GM18870 (cell line): ENCODE data around the gene SAMD14.

ENCODE experiments used
- ATAC-seq: cut with Tn5 transposase; IDR thresholded peaks from one replicate; pipeline ENCODE4 v1.9.1; 2021; ENCODE audit warnings: moderate library complexity; ENCODE audit not compliant: unreplicated experiment

SAMD14 gene

GRCh38 chr17:50129728-50130558, at the start of gene SAMD14:
Gene SAMD14 (minus strand): TSS chr17:50130160. CDS start chr17:50124959, 5,201 bp downstream.
- no peak for ATAC-seq

DNA sequence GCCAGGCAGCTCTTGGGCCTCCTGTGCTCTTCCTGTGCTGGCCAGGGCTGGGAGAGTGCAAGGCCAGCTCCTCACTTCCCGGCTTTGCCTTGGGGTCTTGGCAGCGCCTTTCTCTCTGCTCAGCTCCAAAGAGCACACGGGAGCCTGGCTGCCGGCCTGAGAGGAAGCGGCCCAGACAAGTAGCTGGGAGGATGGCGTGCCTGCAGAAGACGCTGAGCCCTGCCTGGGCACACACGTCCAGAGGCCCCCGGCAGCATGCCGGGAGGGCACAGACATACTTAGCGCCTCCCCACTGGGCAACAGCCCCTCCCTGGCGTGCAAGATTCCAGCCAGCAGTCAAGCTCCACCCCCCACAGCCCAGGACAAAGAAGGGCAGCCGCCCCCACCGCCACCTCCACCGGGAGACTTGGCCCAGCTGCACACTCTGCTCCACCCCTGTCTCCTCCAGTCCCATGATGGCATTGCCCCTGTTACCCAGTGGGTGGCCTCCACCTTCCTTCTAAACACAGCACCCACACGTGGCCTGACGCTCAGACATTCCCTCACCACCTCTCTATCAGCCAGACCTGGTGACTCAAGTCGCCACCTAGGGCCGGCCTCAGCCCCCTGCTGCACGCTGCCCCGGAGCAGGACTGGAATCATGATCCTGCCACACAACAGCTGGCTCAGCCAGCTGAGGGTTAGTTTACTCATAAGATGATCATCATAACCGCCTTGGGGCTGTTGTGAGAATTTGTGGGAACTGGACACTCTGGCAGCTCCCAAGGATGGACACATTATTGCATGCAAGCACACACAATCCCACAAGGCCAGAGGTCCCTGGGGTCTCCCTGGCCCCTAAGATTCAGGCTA, 48.2 kb upstream of the SAMD14 start:
- no peak for ATAC-seq

GRCh38 chr17:50177476-50177875, 47.5 kb upstream of the SAMD14 start:
- ATAC-seq, result no peak

DNA sequence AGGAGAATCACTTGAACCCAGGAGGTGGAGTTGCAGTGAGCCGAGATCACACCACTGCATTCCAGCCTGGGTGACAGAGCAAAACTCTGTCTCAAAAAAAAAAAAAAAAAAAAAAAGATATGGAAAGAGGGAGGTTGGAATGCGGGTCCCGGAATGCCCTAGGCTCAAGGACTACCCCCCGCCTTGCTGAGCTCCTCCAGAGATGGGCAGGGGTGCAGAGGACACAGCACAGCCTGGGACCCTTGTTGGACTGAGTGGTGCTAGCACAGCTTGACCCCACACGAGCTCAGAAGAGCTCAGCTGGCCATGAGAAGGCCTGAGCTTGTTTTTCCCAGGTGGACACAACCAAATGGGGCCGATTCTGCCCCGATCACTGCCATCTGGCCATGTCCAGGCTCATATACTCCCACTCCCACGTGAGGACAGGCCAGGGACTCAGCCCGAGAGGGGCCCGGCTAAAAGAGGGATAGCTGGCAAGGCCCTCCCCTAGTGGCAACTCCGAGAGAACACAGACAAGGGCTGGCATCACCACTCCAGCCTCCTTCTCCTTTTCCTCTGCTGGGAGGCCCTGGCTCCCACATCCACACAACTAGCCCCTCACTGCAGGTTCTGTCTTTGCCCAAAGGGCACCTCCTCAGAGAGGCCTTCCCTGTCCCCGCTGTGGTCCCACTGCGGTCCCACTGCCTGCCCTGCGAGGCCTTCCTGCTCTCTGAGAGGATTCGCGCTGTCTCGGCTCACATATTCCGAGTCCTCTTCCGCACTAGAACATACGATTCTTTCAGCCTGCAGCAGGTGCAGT, 46.8 kb upstream of the SAMD14 start:
- ATAC-seq, result no peak

DNA sequence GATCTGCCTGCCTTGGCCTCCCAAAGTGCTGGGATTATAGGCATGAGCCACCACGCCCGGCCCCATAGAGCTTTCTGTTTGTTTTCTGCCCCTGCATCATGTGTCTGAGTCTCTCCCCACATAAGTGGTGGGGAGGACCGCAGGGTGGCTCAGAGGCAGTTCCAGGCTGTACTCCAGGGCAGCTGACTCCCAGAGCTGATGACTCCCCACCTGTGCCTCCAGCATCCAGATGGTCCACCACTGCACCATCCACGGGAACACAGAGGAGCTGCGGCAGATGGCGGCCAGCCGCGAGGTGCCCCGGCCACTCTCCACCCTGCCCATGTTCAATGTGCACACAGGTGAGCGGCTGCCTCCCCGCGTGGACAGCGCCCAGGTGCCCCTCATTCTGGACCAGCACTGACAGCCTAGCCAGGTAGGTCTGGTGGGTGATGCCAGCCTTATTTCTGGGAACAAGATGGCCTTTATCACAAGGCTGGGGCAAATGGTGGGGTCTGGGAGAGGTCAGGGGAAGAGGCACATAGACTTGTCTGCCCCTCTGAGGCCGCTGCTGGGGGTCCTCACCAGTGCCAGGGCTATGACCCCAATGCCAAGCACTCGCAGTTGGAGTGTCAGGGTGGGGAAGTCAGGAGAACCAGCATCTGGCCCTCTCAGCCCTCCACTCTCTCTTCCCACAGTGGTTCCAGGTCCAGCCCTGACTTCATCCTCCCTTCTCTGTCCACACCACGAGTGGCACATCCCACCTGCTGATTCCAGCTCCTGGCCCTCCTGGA, 45.3 kb upstream of the SAMD14 start:
- no peak for ATAC-seq

DNA sequence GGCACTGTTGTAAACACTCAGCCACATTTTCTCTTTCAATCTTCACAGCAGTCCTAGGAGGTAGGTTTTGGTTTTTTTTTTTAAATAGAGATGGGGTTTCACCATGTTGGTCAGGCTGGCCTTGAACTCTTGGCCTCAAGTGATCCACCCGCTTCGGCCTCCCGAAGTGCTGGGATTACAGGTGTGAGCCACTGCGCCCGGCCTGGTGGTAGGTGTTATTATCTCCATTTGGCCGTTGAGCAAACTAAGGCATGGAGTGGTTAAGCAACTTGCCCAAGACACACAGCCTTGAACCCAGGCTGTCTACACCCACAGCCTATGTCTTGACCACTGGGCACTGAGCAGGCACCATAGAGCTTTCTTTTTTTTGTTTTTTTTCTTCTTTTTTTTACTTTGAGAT, 44.5 kb upstream of the SAMD14 start:
- no peak for ATAC-seq

DNA sequence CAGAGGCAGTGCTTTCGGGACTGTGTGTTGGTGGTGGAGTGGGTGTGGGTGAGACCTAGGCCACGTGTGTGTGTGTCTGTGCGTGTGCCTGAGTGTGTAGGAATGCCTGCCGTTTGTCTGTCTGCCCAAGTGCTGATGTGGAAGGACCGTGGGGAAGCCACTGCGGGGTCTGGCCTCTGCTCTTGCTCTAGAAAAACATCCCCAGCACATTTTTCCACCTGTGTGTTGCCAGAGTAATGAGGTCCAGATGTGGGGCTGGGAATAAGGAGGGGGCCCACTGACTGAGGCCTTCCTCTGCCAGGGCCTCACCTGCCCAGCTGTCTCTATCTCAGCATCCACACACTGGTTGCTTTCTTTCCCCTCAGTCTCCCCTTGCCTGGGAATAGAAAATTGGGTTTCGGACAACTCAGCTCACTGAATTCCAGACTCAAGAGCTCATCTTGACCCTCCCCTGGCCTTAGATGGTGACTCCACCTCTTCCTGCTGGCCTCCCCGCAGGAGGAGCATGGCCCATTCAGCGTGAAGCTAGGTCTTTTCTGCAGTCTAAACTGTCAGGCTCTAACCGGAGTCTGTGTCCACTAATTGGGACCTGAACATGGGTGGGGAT, 43.5 kb upstream of the SAMD14 start:
- no peak for ATAC-seq

DNA sequence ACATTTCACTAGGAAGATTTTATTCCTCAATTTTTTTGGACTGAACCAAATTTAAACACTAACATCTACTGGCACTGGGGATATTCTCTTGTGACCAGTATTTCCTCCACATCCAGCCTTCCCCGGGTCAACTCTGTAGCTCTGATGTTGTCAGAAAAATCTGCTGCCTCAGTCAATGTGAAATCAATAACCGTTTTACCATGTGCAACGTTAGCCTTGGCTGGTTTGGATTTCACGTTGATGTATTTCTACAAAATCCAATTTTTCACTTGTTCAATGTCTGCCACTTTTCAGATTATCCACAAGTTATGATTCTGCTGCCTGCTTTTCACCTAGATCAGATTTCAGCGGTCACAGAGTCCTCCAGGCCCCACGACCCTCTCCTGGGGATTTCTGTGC, 43.0 kb upstream of the SAMD14 start:
- ATAC-seq, result no peak

GRCh38 chr17:50172130-50172529, 42.2 kb upstream of the SAMD14 start:
- no peak for ATAC-seq

GRCh38 chr17:50171371-50172071, 41.6 kb upstream of the SAMD14 start:
- ATAC-seq, result no peak

GRCh38 chr17:50170662-50171370, 40.9 kb upstream of the SAMD14 start:
- ATAC-seq, result no peak

GRCh38 chr17:50169881-50170459, 40.0 kb upstream of the SAMD14 start:
- no peak for ATAC-seq

DNA sequence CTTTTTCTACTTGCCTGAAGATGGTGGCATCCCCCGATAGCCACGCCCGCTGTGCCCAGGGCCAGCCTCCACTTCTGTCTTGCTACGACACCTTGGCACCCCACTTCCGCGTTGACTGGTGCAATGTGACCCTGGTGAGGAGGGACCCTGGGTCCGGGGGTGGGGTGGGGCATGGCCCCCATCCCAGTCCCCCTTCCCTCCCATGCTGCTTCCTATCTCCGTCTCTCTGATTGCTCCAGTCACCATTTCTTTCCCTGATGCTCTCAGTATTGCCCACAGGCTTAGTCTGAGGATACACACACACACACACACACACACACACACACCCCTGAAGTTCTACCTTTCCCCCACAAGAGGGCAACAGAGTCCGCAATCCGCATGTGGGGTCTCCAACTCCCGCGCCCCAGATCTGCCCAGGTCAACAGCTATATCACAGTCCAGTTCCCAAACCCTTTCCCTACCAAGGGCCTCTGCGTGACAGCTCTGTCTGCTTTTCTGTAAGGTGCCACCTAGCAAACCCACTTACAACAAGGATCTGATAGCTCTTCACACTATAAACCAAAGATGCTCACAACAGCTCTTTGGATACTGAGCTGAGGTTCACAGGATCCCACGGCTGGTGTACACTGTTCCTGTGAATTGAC, 39.3 kb upstream of the SAMD14 start:
- ATAC-seq, result no peak

GRCh38 chr17:50168319-50168718, 38.4 kb upstream of the SAMD14 start:
- no peak for ATAC-seq

DNA sequence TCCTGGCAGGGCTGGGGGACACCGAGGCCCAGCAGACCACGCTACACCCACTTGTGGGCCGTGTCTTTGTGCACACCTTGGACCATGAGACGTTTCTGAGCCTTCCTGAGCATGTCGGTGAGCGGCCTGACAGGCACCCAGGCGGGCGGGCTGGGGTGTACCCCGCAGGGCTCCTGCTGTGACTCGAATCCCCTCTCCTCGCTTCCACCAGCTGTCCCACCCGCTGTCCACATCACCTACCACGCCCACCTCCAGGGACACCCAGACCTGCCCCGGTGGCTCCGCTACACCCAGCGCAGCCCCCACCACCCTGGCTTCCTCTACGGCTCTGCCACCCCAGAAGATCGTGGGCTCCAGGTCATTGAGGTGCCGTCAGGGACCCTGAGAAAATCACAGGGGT, 37.4 kb upstream of the SAMD14 start:
- ATAC-seq, result no peak

GRCh38 chr17:50166518-50167181, 36.7 kb upstream of the SAMD14 start:
- ATAC-seq, result no peak

DNA sequence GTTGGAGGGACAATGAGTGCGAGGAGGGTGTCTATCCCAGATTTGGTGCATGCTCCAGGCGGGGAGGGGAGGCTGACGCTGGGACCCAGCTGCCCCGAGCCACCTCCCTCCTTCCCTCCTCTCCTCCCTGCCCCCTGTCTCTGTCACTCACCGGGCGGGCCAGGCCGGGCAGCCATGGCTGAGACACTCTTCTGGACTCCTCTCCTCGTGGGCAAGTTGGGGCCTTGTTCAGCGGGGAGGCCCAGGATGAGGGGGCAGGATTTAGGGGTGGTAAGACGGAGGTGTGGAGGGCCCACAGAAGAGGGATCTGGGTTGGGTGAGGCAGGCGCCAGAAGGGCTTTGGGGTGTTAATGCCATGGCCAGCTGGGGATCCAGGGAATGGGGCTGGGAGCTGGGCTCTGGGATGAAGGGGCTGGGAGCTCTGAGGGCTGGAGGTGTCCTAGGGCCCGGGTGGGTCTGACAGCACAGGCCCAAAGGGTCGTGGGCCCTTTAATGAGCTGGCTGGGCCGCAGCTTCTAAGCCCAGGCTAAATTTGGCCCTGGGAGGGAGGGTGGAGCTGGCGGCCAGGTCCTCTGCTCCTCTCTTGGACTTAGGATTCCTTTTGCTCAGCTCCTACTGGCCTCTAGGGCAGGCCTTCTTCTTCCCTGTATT, 36.0 kb upstream of the SAMD14 start, which contains the start of gene SGCA:
TSS of gene SGCA (plus strand) at position 139 of the 651 bp plus-strand sequence. CDS start at position 175, 36 bp downstream.
- ATAC-seq, result no peak
